HG03095 (cell line): Measurements from ENCODE around the gene TMA7B.

Experiments
- ATAC-seq: cut with Tn5 transposase; IDR thresholded peaks from one replicate; pipeline ENCODE4 v1.9.1; 2021; ENCODE audit warnings: moderate library complexity; ENCODE audit not compliant: unreplicated experiment

The TMA7B gene

DNA sequence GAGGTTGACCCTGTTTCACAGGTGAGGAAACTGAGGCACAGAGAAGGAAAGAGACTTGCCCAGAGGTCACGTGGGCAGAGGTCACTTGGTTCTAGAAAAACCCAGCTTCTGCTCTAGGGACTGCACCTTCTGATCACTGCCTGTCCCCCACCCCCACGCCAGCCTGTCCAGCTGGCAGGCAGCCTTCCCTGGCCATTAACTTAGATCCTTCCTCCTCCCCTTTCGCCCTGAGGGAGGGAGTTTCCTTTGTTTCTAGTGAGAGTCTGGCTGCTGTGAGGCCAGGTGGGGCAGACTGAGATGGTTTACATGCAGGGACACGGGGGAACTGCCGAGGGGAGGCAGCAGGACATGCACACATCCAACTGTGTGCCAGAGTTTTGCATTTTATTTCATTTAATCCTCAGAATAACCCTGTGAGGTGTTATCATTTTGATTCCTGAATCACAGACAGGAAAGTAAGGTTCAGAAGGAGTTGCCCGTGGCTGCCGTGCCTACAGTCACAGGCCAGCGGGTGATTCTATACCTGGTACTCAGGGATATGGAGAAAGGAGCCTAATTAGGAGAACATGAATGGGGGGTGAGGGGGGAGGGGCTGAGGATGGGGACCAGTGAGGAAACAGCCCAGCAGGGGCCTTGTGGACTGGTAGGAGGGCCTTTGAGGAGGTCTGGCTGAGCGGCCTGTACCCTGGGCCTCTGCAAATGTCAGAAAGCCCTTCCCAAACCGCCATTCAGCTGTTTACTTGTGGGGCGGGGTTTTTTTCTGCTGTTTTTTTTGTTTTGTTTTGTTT, 37.9 kb downstream of the TMA7B start:
- ATAC-seq: no peak

DNA sequence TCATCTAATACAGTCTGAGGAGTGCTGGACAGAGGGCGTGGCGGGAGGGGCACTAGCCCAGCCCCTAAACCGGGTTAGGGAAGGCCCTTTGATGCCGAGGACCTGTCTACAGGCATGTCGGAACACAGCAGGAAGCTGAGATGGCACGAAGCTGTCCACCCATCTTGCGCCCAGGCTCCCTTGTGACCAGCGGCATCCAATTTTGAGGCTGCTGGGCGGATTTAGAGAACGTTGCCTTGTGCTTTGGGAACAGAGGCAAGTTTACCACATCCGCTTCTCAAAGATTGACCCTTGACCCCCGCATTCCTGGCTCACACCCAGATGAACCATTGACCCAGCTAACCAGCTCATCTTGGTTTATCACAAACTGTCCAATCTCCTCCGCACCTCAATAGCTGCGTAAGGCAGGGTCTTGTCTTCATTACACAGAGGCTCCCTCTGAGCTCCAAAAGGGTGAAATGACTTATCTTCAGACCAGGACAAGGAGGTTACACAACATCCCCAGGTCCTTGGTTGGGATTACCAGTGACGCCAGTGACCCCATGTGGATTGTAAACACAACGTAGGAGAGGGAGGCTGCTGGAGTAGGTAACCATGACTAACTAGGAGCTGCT, 39.1 kb downstream of the TMA7B start:
- ATAC-seq: no peak

DNA sequence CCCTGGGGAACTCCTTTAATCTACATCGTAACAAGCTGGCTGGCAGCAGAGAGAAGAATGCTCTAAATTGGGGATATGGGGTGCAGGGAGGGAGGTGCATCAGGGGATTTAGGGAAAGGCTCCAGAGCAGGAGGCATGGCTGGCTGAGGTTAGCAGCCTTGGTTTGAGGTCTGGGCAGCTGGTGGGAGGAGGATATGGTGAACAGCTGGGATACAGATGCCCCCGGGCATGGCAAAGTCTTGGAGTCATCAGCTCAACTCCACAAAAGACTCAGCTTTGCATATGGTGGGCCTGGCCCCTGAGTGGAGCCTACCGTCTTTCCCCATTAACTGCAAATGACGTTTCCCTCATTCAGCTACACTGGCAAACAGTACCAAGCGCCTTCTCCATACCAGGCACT, 40.0 kb downstream of the TMA7B start:
- no peak for ATAC-seq

DNA sequence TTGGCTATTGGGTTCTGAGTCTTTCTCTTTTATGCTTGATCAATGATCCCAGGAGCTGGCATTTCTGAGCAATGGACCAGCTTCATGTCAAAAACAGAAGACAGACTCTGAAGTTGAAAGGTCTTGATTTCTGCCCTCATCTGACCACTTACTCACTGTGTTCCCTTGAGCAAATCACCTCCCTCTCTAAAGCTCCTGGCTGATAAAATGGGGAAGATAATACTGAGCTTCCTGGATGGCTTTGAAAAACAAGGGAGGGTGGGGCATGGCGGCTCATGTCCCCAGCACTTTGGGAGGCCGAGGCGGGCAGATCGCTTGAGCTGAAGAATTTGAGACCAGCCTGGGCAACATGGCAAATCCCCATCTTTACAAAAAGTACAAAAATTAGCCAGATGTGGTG, 40.9 kb downstream of the TMA7B start:
- no peak for ATAC-seq

DNA sequence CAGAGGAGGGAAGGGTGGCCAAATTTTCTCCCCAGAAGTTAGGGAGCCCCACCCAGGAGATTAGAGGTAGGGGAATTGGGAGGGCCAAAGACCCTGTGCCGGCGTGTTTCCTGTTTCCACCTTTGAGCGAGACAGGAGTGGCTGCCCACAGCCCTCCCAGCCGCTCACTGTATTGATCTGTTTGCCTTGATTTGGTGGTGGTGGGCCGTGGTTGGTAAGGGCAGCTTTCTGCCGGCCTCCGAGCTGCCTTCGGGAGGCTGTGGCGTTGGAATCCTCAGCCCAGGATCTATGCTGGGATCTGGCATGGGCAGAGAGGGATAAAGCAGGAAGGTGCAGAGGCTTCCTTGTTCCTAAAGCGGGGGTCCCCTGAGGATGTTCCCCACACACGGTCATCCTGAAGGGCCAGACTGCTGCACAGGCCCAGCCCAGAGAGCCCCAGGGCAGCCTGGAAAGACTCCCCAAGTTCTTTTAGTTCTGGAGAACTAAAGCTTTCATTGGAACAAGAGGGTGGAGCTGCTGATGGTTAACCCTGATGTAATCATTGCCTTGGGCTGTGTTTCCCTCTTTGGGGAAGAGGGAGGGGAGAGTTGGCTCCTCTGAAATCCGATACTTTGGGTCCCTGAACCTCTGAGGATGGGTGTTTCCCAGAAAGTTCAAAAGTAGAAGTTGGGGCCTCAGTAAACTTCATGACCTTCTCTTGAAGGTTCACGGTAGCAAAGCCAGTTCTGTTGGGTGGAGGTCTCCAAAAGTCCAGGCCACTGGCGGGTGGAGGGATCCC, 41.8 kb downstream of the TMA7B start:
- ATAC-seq: no peak

DNA sequence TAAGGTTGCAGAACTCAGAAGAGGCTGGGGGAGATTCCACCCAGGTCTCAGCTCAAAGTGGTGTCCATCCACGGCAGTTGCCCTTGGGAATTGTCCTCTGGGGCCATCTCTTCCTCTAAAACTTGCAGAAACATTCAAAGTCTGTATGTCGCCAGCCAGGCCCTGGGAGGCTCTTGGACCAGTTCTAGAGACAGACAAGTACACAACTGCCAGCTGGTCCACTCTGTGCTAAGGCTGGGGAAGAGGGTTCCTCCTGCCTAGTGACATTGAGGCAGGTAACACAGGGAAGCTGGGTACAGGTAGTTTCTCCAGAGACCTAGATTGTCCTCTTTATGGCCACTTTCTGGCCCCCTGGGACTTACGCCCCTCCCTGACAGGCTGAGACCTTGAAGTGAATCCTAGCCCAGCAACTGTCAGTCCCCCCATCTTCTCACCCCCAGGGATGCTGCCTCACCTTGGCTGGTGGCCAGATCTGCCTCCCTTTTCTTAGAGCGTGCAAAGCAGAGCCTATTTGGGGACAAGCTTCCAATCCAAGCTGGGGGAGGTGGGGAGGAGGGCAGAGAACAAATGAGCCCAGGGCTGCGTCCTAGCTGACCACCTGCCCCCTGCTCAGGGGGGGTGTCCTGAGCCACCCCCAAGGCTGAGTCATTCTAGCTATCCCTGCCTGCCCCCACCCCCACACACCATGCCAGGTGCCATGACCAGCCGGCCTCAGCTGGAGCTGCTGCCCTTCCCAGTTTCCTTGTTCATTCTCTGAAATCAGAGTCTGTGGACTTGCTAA, 42.9 kb downstream of the TMA7B start:
- no peak for ATAC-seq

DNA sequence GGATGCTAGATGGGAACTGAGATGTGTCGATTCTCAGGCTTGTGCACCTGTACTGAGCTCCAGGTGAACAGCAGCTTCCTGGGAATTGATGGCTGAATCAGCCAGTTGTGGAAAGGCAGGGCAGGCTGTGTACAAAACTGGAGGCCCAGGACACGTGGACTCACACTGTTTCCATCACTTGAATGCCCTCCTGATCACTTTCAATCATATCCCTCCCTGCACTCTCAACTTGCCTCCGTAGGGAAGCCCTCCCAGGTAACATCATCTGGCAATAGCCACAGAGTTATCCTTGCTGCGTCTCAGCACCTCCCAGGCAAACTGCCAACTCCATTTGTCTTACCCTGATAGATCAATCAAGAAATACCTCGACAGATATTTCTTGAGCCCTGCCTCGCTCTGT, 44.6 kb downstream of the TMA7B start:
- ATAC-seq: no peak

DNA sequence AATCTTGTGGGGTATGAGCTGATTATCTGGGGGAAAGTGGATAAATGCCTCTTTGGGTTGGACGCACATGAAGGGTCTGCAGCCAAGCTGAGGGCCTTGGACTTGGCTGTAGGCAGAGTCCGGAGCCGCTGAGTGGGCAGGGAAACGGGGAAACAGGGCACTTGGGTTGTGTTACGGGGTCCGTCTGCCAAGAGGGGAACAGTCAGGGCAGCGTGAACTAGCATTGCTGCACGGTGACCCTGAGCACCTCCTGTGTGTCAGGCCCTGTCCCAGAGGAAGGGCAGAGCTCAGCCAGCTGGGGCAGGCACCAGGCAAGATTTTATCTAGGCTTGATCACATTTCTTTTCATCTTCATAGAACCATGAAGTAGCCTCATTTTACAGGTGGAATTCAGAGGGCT, 46.4 kb downstream of the TMA7B start:
- ATAC-seq: no peak

DNA sequence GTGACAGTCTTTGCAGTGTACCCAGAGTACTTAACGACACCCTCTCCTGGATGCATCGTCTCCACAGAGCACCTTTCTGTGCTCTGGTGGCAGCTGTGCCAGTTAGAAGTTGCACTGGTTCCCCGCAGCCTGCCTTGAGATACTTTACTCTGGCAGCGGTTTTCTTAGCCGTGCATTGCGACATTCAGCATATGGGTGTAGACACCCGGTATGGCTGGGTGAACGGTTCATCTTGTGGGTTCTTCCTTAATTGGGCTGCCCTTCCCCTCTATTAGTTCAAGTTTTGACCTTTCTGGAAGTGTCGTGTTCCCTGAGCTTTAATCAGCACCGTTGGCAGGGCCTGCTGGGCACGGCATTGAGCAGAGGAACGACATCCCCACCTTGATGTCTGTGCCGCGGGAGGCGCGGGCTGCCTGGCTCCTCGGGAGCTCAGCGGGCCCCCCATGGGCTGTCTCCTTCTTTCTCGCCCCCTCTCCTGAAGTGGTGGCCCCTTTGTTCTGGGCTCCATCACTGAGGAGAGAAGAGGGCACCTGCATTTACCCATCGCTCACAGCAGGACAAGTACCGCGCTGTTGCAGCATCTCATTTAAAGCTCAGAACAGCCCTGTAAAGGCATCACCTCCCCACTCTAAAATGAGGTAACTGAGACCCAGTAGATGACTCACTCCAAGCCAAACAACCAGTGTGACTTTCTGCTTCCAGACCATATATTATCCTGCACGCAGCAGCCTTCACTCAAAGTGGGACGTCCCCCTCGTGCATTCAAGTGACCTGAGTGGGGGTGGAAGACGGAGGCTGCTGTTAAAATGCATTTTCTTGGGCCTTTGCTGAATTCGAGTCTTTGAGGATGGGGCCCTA, 47.9 kb downstream of the TMA7B start:
- ATAC-seq: no peak

DNA sequence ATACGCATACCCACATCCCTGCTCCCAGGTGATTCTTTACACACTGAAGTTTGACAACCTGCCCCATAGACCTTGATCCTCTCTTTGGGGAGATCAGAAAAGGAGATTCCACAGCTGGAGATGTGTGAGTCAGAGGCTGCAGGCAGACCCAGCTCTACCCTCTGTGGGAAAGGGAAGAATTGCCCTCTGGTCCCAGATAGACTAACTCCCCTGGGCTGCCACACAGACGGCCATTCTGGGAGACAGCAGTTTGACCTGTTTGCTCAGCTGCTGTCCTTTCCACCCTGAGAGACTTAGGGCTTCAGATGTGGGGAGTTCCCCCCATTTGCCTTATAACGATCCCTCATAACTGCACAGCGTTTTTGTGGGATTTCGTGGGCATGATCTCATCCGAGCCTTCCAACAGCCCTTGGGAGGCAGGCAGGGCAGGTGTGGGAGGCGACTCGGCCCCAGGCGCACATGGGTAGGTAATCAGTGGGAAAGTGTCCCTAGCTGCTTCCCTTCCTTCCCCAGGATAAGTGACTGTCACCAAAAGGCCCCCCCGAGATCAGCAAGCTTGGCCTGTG, 48.6 kb downstream of the TMA7B start:
- ATAC-seq: no peak

DNA sequence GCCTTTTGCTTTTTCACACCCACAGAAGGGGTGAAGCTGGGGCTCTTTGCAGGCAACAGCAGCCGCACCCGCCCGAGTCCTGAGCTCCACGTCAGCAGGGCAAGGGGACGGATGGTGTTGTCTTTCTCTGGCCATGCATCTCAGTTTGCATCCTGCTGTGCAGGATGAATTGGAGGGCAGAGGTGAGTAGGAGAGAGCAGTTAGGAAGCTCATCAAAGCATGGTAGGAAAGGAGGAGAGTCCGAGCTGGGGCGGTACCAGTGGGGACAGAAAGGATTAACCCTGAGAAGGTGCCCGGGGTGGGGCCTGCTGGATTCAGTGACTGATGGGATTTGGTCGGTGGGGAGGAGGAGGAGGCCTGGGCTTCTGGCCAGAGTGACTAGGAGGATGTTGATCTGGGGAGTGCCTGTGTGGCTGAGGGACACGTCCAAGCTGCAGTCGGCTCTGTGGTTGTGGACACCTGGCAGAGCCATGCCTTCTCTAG, 49.1 kb downstream of the TMA7B start:
- no peak for ATAC-seq

DNA sequence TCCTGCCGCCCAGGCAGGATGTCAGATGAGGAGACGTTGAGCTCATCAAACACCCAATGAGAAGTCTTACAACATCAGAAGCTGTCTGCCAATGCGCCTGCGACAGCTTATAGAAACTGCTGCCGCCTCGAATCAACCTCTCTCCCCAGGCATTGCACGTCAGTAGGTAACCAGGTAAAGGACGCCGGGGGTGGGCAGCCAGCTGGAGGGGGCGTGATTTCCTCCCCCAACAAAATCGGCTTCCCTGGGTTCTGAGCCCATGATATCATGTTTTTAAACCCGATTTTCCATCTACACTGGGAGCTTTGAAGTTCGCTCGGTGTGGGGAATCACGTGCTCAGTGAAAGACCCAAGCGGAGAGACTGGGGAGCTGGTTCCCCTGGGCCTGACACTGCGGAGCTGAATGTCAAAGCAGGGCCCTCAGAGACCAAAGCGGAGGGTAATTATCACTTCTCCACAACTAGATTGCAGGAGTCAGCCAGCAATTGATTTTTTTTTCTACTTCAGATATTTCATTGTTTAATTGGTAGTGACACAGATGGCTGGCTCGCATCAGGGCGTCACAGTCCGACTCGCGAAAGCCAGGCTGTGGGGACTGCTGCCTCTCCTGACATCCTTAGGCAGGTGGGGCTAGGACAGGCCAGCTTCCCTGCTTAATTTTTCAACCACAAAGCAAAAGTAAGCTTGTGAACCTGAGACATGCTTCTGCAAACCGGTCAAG, 49.9 kb downstream of the TMA7B start:
- no peak for ATAC-seq

DNA sequence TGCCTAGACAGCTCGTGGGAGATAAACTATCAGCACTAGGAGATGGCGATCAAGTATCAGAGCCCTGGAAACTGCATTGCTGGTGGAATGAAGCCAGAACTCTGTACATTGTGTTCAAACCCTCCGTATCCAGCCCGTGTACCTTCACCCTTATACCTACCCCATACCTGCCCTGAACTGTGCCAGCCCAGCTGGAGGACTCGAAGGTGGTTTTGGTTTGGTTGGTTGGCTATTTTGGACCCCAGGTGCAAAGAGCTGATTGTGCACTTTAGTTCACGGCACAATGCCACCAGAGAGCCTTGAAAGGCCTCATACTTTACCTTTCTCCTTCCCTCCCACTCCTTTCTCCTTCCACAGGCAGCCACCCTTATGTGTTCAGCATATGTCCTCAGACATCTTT, 50.5 kb downstream of the TMA7B start:
- ATAC-seq: no peak
